Peyer's patch (tissue), 4 donors: ENCODE data around the gene METTL22. TPM values are rescaled to one million over a fixed set of nuclear protein-coding genes. Genes with fewer than 3 reads are reported as not detected.

Experiments
- DNase-seq, 3 donors: peaks; one replicate each; pipeline ENCODE4 v3.0.0-alpha.2; 2017 to 2019
- H3K27ac ChIP-seq, 4 donors: fragments of 200-600 bp; sonication (generic); one replicate each; pipeline ENCODE4 v1.5.1; 2016 to 2019
- H3K27me3 ChIP-seq, 2 donors: fragments of 200-600 bp; sonication (generic); one replicate each; pipeline ENCODE4 v1.5.1; 2019
- H3K36me3 ChIP-seq, 3 donors: fragments of 200-600 bp; sonication (generic); one replicate each; pipeline ENCODE4 v1.5.1; 2016 to 2019
- H3K4me1 ChIP-seq, 4 donors: fragments of 200-600 bp; sonication (generic); one replicate each; pipeline ENCODE4 v1.5.1; 2016 to 2019
- H3K4me3 ChIP-seq, 4 donors: fragments of 200-600 bp; sonication (generic); 1 replicate in 3 of 4; 2 replicates in 1 of 4; pipeline ENCODE4 v1.5.1; 2016 to 2019; ENCODE audit warnings: mild to moderate bottlenecking in 1 of 4
- H3K9me3 ChIP-seq, 4 donors: fragments of 200-600 bp; sonication (generic); one replicate each; pipeline ENCODE4 v1.5.1; 2016 to 2019; ENCODE audit warnings: mild to moderate bottlenecking in 1 of 4
- CTCF ChIP-seq, 6 experiments: fragments of 450-650 bp in 4 of 6; fragments of 200-600 bp in 2 of 6; sonication (generic) in 1 of 6; IDR thresholded peaks; one replicate each; pipeline ENCODE4 v1.5.1; 2017 to 2019; ENCODE audit warnings: antibody characterized with exemption in 6 of 6, mild to moderate bottlenecking in 3 of 6, moderate library complexity in 1 of 6
- POLR2A ChIP-seq, 2 donors: fragments of 450-650 bp; IDR thresholded peaks; one replicate each; pipeline ENCODE4 v1.5.1; 2017; ENCODE audit warnings: antibody characterized with exemption in 2 of 2, mild to moderate bottlenecking in 2 of 2, moderate library complexity in 2 of 2
- total RNA-seq, 4 donors: library from RNA; depleted of rRNA; stranded (reverse); fragments of >200 nt; gene quantifications; one replicate each; pipeline ENCODE4 v1.1.0, GENCODE V29; 2016

The METTL22 gene
- total RNA-seq, 4 donors from 2014 or later, result 25.0 to 86.5 (median 59.0) TPM

GRCh38 chr16:8682551-8683259, 61.2 kb downstream of the METTL22 start:
- TF ChIP-seq CTCF (IDR thresholded peaks at IDR 0.05) (no peak), POLR2A (IDR thresholded peaks at IDR 0.05) (no peak)
- Histone ChIP-seq H3K4me1 (no peaks in the 10 kb centered on the region), H3K9me3 (no peaks in the 10 kb centered on the region), H3K27me3 (no peaks in the 10 kb centered on the region), H3K36me3 (no peaks in the 10 kb centered on the region), H3K27ac (no peak overlapping the region), H3K4me3 (no peak overlapping the region)
- no peak for DNase-seq

- Histone ChIP-seq H3K27me3 (no peaks in the 10 kb centered on the region), H3K4me3 (no peak overlapping the region), H3K27ac (no peak overlapping the region), H3K4me1 (no peaks in the 10 kb centered on the region), H3K9me3 (peaks cover 0 to 2% (median 0%) of the 10 kb centered on the region in 4 donors), H3K36me3 (no peaks in the 10 kb centered on the region)
- TF ChIP-seq POLR2A (IDR thresholded peaks at IDR 0.05) (no peak), CTCF (IDR thresholded peaks at IDR 0.05) (no peak)
- no peak for DNase-seq
Observed at GRCh38 chr16:8683640-8684039, 62.1 kb downstream of the METTL22 start.

- no peak overlapping the region for H3K27ac ChIP-seq
- DNase-seq, result no peak
- H3K27me3 ChIP-seq, result no peaks in the 10 kb centered on the region
- no peaks in the 10 kb centered on the region for H3K4me1 ChIP-seq
- H3K4me3 ChIP-seq, result no peak overlapping the region
- TF ChIP-seq CTCF (IDR thresholded peaks at IDR 0.05) (no peak), POLR2A (IDR thresholded peaks at IDR 0.05) (no peak)
- H3K9me3 ChIP-seq, result peaks cover 0 to 8% (median 0%) of the 10 kb centered on the region in 4 donors
- H3K36me3 ChIP-seq, result no peaks in the 10 kb centered on the region
Observed at GRCh38 chr16:8685617-8686016, 64.1 kb downstream of the METTL22 start.

GRCh38 chr16:8686031-8686621, 64.6 kb downstream of the METTL22 start:
- Histone ChIP-seq H3K4me3 (no peak overlapping the region), H3K9me3 (peaks cover 0 to 8% (median 0%) of the 10 kb centered on the region in 4 donors), H3K27me3 (no peaks in the 10 kb centered on the region), H3K27ac (no peak overlapping the region), H3K36me3 (no peaks in the 10 kb centered on the region), H3K4me1 (no peaks in the 10 kb centered on the region)
- no peak for TF ChIP-seq POLR2A (IDR thresholded peaks at IDR 0.05)
- no peak for TF ChIP-seq CTCF (IDR thresholded peaks at IDR 0.05)
- DNase-seq, result no peak

- Histone ChIP-seq H3K36me3 (no peaks in the 10 kb centered on the region), H3K9me3 (peaks cover 0 to 8% (median 0%) of the 10 kb centered on the region in 4 donors), H3K4me1 (no peaks in the 10 kb centered on the region), H3K27me3 (no peaks in the 10 kb centered on the region), H3K27ac (no peak overlapping the region), H3K4me3 (no peak overlapping the region)
- TF ChIP-seq POLR2A (IDR thresholded peaks at IDR 0.05) (no peak), CTCF (IDR thresholded peaks at IDR 0.05) (no peak)
- no peak for DNase-seq
Observed at GRCh38 chr16:8686879-8687278, 65.4 kb downstream of the METTL22 start.
